CD4-positive, alpha-beta T cell (primary cell): ENCODE data around the gene TMEM145. TPM values are rescaled to one million over a fixed set of nuclear protein-coding genes. Genes with fewer than 3 reads are reported as not detected.

ENCODE experiments used
- ATAC-seq: fragments of 200-7000 bp; cut with Tn5 transposase; one replicate; pipeline ENCODE4 v1.10.0; 2022; ENCODE audit warnings: mild to moderate bottlenecking; ENCODE audit not compliant: poor library complexity
- CTCF ChIA-PET: fragments of 350-600 bp; sonication (Branson Sonifier 250); formaldehyde crosslinking; loops from one replicate; lab custom pipeline; 2021; ENCODE audit warnings: antibody characterized with exemption, inconsistent platforms; lab: Charles Lee
- POLR2A ChIA-PET: fragments of 350-600 bp; sonication (Branson Sonifier 250); formaldehyde crosslinking; loops from one replicate; lab custom pipeline; 2021; ENCODE audit warnings: antibody characterized with exemption, inconsistent platforms; lab: Charles Lee
- DNase-seq, 14 experiments: peaks; one replicate each; pipeline ENCODE4 v3.0.0-alpha.2; 2013 to 2020; ENCODE audit warnings: mixed read lengths in 2 of 14
- H3K27ac ChIP-seq, 2 donors: one replicate each; pipeline versions ENCODE4 v1.5.1 to v1.7.0; 2013; ENCODE audit warnings: low read length in 2 of 2, low read depth in 1 of 2, mild to moderate bottlenecking in 1 of 2
- H3K27me3 ChIP-seq, 2 experiments: 1 replicate in 1 of 2; 2 replicates in 1 of 2; pipeline versions ENCODE4 v1.6.1 to v1.7.0; 2013; ENCODE audit warnings: low read length in 2 of 2, control low read depth in 1 of 2, mild to moderate bottlenecking in 1 of 2, moderate library complexity in 1 of 2; ENCODE audit not compliant: insufficient read depth in 2 of 2, control insufficient read depth in 1 of 2
- H3K36me3 ChIP-seq: one replicate; pipeline ENCODE4 v1.6.1; 2013; ENCODE audit warnings: low read length, control low read depth; ENCODE audit not compliant: insufficient read depth
- H3K4me1 ChIP-seq: one replicate; pipeline ENCODE4 v1.6.1; 2013; ENCODE audit warnings: low read length, control low read depth; ENCODE audit not compliant: insufficient read depth
- H3K4me3 ChIP-seq: one replicate; pipeline ENCODE4 v1.5.1; 2013; ENCODE audit warnings: mild to moderate bottlenecking, low read length, moderate library complexity
- H3K9me3 ChIP-seq, 2 experiments: 1 replicate in 1 of 2; 2 replicates in 1 of 2; pipeline versions ENCODE4 v1.6.1 to v1.7.0; 2013; ENCODE audit warnings: low read length in 2 of 2, mild to moderate bottlenecking in 2 of 2, control low read depth in 1 of 2, moderate library complexity in 1 of 2; ENCODE audit not compliant: control insufficient read depth in 1 of 2, insufficient read depth in 1 of 2
- H3K27ac Mint-ChIP-seq: one replicate; pipeline ENCODE4 v1.8.0; 2020; ENCODE audit warnings: mixed read lengths
- H3K27me3 Mint-ChIP-seq: one replicate; pipeline ENCODE4 v1.8.0; 2021; ENCODE audit warnings: mixed read lengths
- H3K36me3 Mint-ChIP-seq: one replicate; pipeline ENCODE4 v1.8.0; 2021; ENCODE audit warnings: low read depth, mixed read lengths
- H3K4me1 Mint-ChIP-seq: one replicate; pipeline ENCODE4 v1.8.0; 2021; ENCODE audit warnings: low read depth, mixed read lengths
- H3K4me3 Mint-ChIP-seq: one replicate; pipeline ENCODE4 v1.8.0; 2020; ENCODE audit warnings: mild to moderate bottlenecking, mixed read lengths
- H3K9me3 Mint-ChIP-seq: one replicate; pipeline ENCODE4 v1.8.0; 2020; ENCODE audit warnings: mixed read lengths
- intact Hi-C, 2 experiments: fragments of 100-400 bp; cut with DNase I in 1 of 2; cut with micrococcal nuclease in 1 of 2; formaldehyde crosslinking; loops; one replicate each; pipeline versions ENCODE4 v1.15.1 to v1.9.0; 2023 to 2025; cut with DNase I, micrococcal nuclease
- total RNA-seq, 174 experiments: library from RNA in 2 of 174; stranded (reverse) in 2 of 174; gene quantifications; one replicate each; pipeline ENCODE4 v1.2.3 and lab custom pipeline; 2021 to 2026
- TF ChIP-seq, protein P1 (sequence below): fragments of 200-600 bp; IDR thresholded peaks from one replicate; pipeline ENCODE4 v1.8.0; 2022; ENCODE audit warnings: antibody characterized with exemption, mild to moderate bottlenecking

TMEM145 gene
- total RNA-seq, 2 experiments from 2014 or later = not detected

DNA sequence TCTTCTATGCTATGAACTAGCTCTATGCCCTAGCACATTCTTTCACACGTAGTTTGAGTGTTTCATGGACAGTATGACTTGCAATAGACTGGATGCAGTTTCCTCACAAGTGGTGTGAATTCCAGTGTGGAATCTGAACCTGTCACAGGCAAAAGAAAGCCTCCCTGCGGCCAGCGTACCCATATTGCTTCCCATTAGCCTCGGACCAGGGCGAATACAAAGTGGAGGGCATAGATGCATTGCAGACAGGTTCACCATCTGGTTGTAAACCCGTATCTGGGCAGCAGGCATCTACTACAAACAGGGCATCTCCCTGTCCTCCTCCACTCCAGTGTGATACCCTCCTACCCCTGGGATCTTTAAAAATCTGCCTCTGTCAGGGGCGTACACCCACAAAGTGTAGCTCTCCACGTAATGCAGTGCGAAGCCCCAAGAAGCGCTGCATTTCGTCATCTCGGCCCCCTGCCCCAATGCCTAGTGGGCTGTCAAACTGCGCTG lies 45.4 kb upstream of the TMEM145 start:
- peaks cover 22% of the 10 kb centered on the region for H3K4me1 Mint-ChIP-seq
- Histone ChIP-seq H3K27ac (peak overlapping the region; percentile 98 to 99), H3K36me3 (peaks cover 11% of the 10 kb centered on the region), H3K27me3 (no peaks in the 10 kb centered on the region), H3K9me3 (no peaks in the 10 kb centered on the region), H3K4me3 (peak overlapping the region; percentile 70), H3K4me1 (peaks cover 36% of the 10 kb centered on the region)
- no peak overlapping the region for H3K4me3 Mint-ChIP-seq
- ChIA-PET CTCF (interaction anchor here (1.8 kb wide), 1 partner anchor 12 kb away, joined by 5 read pairs; no protein-coding TSS in a partner anchor), POLR2A (interaction anchor here (0.6 to 4.4 kb wide), 7 partner anchors 11 to 1261 kb away, joined by 3 to 59 read pairs (median 5); partner anchors contain the start of genes ERF and GSK3A)
- intact Hi-C loops = loop anchor here (1.0 kb wide), 5 partner anchors 12 to 24 kb away; partner anchors contain the start of gene ERF (in 1 of the 2)
- H3K9me3 Mint-ChIP-seq = no peaks in the 10 kb centered on the region
- peaks cover 15% of the 10 kb centered on the region for H3K36me3 Mint-ChIP-seq
- no peak overlapping the region for H3K27ac Mint-ChIP-seq
- ATAC-seq = no peak
- no peak for DNase-seq
- TF ChIP-seq, protein P1, sequence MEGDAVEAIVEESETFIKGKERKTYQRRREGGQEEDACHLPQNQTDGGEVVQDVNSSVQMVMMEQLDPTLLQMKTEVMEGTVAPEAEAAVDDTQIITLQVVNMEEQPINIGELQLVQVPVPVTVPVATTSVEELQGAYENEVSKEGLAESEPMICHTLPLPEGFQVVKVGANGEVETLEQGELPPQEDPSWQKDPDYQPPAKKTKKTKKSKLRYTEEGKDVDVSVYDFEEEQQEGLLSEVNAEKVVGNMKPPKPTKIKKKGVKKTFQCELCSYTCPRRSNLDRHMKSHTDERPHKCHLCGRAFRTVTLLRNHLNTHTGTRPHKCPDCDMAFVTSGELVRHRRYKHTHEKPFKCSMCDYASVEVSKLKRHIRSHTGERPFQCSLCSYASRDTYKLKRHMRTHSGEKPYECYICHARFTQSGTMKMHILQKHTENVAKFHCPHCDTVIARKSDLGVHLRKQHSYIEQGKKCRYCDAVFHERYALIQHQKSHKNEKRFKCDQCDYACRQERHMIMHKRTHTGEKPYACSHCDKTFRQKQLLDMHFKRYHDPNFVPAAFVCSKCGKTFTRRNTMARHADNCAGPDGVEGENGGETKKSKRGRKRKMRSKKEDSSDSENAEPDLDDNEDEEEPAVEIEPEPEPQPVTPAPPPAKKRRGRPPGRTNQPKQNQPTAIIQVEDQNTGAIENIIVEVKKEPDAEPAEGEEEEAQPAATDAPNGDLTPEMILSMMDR = no peak
- H3K27me3 Mint-ChIP-seq = no peaks in the 10 kb centered on the region

DNA sequence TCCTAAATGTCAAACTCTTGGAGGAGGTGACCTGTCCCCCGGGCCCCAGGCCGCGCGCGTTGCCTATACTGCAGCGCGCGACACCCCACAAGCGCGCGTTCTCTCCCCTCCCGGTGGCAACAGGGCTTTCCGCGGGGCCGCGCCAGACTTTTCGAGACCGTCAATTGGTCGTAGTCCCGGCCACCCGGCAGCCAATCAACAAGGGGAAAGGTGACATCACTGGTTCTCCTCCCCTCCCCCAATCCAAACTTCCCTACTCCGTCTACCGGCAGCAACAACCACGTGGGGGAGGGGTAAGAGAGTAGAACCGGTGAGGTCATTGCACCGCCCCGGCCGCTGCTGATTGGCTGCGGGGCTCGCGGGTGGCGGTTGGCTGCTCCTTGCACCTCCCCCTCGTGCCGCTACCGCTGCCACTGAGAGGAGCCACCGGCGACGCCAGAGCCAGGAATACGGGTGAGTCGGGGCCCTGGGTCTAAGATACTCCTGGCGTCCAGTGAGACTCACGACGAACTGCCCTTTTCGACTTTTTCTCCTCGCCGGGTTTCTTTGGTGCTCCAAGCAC lies 44.9 kb upstream of the TMEM145 start:
- intact Hi-C loops = loop anchor here (1.0 kb wide), 5 partner anchors 13 to 25 kb away; partner anchors contain the start of gene ERF (in 1 of the 2)
- CTCF ChIA-PET = interaction anchor here (1.8 kb wide), 1 partner anchor 12 kb away, joined by 5 read pairs; no protein-coding TSS in a partner anchor
- H3K36me3 Mint-ChIP-seq = peaks cover 15% of the 10 kb centered on the region

More for the DNA sequence above, 44.9 kb upstream of the TMEM145 start:
- no peaks in the 10 kb centered on the region for H3K27me3 ChIP-seq
- H3K27me3 Mint-ChIP-seq = no peaks in the 10 kb centered on the region
- no peaks in the 10 kb centered on the region for H3K9me3 Mint-ChIP-seq
- H3K4me3 Mint-ChIP-seq = no peak overlapping the region
- DNase-seq (peak in 13 of 14 experiments; percentile 94 to 100 (median 98)), ATAC-seq (peak; percentile 58)
- H3K27ac ChIP-seq = peak overlapping the region; percentile 98 to 99
- TF ChIP-seq, protein P1 = no peak
- peaks cover 17% of the 10 kb centered on the region for H3K36me3 ChIP-seq
- H3K4me1 Mint-ChIP-seq = peaks cover 22% of the 10 kb centered on the region
- POLR2A ChIA-PET = interaction anchor here (0.8 to 4.4 kb wide), 6 partner anchors 11 to 25 kb away, joined by 3 to 59 read pairs (median 6); partner anchors contain the start of genes ERF and GSK3A
- H3K27ac Mint-ChIP-seq = no peak overlapping the region
- peaks cover 36% of the 10 kb centered on the region for H3K4me1 ChIP-seq
- no peaks in the 10 kb centered on the region for H3K9me3 ChIP-seq
- H3K4me3 ChIP-seq = peak overlapping the region; percentile 70
